Epidermal melanocyte (primary cell): ENCODE measurements around the gene TFG.

Experiments
- DNase-seq: peaks from one replicate; pipeline ENCODE4 v3.0.0; 2011; ENCODE audit warnings: low spot score; ENCODE audit not compliant: insufficient read length

The TFG gene

DNA sequence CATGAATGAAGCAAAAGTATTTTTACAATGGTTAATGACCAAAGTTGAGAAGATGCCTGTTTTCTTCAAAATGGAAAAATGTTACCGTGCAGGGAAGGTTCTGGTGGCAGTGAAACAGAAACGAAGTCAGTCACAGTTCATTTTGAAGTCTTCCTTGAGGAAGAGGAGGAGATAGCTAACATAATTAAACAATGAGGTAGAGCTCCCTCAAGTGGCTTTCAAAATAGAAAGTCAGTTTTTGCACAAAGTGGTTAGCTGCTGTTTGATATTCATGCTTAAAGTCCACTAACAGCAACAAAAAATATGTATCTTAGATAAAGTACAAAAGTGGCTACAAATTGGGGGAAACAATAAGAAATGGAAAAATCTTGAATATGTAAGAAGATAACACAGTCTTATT is 87.3 kb downstream of the TFG start:
- no peak for DNase-seq

DNA sequence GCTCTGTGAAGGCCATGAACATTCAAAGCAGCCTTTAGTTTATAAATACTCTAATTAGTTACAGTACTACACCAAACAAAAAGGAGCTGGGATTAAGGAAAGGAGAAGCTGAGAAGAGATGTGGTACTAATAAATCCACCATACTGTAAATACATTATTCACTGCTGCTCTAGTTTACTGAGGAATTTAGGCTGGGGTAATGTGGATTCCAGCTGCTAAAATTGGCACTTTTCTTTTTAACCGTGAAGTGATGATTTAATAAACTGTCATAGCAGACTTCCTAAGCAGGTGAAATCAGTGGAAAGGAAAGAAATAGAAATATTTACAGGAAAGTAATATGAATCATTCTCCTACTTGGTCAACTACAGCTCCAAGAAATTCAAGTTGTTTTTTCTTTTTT is 88.7 kb downstream of the TFG start:
- DNase-seq = no peak
